Esophagus mucosa (tissue), 1 donor: ENCODE results near the gene XYLT1. TPM values are rescaled to one million over a fixed set of nuclear protein-coding genes. Genes with fewer than 3 reads are reported as not detected.

Experiments used
- ATAC-seq: fragments of 200-7000 bp; cut with Tn5 transposase; one replicate; pipeline ENCODE4 v1.9.1; 2020
- total RNA-seq: library from RNA; stranded (reverse); gene quantifications from one replicate; pipeline ENCODE4 v1.2.4, GENCODE V29; 2023
- donor health status: DM: yes; HTN: yes; CAD: no.

Gene XYLT1
- total RNA-seq, 1 donor from 2014 or later, result 11.0 TPM

DNA sequence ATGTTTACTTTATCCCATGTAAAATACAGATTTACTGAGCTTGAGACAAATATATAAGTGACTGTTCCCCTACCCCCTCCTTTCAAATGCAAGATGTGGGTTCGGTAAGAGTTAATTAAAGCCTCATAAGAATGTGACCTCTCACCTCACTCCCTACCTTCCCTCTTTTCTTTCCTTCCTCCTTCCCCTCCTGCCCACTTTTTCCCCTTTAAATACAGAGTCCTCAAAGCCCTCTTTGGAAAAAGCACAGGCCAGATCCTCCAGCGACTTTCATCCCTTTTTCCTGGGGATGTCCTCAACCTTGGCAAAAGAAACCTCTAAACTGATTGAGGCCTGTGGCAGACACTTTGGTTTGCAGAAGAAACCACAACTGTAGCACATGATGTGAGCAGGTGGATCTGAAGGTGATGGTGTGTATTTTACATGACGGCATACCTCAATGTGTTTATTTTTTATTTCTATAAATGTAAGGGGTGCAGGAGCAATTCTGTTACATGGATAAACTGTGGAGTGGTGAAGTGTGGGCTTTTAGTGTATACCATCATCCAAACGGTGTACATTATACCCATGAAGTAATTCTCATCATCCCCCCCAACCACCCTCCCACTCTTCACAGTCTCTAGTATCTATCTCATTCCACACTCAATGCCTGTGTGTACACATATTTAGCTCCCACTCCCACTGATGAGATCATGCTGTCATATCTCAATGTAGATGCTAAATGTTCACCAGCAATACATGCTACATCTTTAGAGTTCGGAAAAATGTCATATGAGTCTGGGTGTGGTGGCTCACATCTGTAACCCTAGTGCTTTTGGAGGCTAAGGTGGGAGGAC is 77.7 kb downstream of the XYLT1 start:
- ATAC-seq, result no peak

DNA sequence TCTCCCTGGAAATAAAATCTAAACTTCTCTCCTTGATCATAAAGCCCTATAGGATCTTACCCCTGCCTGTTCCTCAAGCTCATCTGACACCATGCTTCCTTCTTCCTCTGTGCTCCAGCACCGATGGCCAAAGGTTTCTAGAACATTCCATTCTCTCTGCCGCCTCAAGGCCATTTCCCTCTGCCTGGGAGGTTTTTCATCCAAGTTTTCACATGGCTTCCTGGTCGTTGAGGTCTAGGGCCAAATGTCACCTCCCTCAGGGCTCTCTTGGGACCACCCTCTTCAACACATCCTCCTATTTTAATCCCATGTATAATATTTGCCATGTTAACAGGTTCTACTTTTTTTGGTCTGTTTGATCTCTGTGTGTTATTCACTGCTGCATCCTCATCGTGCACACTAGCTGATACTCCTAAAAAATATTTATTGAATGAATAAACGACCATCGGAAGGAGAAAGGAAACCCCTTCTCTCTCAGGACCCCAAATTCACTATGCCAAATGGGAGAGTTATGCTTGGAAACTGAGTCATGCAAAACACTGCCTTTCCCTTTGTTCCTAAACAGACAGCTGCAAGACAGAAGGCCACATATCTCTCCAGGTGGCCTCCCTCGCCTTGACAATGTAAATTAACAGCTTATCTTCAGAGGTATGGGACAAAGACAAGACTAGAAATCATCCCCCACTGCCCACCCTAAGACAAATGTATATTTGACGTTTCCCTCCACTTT is 78.5 kb downstream of the XYLT1 start:
- ATAC-seq, result no peak

DNA sequence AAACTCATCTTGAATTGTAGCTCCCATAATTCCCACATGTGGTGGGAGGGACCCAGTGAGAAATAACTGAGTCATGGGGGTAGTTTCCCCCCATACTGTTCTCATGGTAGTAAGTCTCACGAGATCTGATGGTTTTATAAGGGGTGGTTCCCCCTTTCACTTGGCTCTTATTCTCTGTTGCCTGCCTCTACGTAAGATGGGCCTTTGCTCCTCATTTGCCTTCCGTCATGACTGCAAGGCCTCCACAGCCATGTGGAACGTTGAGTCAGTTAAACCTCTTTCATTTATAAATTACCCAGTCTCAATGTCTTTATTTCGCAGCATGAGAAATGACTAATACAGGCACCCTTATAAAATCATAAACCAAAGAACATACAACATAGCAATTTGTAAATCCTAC is 79.0 kb downstream of the XYLT1 start:
- ATAC-seq, result no peak

DNA sequence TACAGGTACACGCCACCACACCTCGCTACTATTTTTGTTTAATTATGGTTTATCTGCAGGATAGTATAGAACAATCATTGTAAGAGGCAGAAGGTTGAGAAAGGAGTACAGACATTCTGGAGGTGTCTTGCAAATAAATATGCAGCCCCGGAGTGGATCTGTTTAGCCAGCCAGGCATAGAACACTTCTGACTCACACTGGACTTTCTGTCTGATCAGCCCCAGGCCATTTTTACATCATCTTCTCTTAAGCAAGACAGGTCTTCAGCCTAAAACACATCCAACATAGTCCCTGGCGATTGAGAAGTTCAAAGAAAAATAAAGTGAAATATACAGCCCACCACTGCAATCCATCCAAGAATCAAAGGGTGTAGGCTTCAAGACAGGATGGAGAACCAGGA is 81.4 kb downstream of the XYLT1 start:
- peak; percentile 36 for ATAC-seq

DNA sequence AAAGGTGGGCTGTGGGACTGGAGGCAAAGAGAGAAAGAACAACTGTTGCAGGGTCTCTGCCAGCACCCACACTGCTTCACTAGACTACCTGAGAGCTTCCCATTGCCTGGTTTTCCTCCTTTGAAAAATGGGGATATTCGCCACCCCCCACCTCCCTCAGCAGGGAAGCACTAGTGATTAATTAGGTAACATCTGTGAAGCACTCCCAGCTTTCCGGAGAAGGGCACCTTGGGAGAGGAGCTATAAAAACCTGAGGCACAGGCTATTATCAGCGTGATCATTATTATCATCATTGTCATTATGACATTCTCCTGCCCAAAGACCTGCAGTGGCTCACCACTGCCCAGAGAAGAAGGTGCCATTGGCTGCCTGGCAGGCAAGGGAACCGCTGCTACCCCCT is 83.5 kb downstream of the XYLT1 start:
- ATAC-seq, result no peak

DNA sequence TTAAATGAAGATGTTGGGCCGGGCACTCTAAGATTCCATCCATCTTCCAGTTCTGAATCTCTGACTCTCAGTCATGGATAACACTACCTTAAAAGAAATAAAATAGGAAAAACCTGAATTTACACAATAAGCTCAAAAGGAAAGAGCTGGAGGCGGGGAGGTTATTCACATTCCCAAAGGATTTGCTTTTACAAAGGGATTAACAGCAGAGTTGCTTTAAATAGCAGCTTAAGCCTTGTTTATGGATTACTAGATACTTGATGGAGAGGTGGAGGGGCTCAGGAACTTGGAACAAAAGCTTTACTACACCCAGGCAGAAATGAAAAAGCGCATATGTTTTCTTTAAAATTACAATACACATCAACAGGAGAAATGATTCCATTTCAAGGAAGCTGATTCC is 84.5 kb downstream of the XYLT1 start:
- ATAC-seq, result no peak

DNA sequence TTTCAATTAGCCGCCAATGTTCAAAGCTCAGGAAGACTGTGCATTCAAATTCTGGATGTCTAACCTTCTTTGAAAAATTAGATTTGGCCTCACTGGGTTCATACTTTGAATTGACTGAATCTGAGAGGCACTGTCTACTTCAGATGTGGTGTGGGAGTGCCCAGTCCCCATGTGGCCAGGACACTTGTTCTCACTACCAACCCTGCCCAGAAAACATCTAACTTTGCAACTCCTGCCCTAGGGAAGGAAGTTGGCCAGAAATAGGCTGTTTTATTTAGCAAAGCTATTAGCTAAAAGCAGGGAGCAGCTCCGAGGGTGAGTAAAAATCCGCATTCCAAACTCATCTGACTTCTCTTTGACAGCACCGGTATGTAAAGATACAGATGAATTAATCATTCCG is 86.3 kb downstream of the XYLT1 start:
- ATAC-seq, result no peak

DNA sequence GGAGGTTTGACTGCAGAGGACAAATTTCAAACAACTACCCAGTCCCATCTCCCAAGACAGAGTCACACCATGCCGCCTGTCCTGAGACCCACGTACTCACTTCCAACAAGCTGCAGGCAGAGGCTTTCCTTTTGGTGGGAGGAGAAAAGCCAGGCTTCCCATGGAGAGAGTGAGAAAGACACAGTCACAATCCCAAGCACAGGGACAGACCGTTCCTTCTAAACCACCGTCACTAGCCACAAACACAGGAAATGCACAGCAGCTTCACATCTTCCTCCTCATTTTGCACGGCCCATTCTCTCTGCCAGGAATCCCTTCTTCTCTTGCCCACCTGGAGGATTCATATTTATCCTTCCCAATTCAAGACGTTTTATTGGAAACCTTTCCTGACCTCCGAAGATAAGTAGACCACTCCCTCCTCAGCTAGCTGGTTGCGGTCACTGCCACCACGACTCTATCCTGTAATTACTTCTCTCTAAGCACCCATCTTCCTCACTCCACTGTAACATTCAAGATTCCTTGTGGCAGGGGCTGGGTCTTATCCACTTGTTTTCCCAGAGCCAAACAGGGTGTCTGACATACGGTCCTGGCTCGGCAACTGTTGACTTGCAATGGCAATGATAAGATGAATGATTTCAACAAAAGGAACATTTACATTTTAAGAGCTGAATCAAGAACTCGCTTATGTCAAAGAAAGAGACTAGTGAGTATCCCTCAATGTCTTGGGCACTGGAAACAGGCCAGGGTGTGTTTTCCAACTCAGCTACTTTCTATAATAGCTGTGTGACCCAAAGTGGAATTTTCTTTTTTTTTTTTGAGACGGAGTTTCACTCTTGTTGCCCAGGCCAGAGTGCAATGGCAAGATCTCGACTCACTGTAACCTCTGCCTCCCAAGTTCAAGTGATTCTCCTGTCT is 87.6 kb downstream of the XYLT1 start:
- ATAC-seq, result no peak

DNA sequence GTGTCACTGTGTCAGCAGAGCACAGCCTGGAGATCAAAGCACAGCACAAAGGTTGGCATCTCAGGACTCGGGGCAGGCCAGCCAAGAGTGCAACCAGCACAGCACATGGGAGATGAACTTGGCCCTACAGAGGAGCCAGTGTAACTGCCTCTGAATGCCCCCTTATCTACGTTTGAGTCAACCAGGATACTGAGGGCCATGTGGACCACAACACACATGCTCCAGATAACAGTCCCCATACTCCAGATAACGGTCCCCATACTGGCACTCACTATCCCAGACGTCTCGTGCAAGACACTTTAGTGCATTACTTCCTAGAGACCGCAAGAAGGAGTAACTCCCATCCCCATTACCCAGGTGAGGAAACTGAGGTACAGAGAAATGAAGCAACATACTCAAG is 88.2 kb downstream of the XYLT1 start:
- peak; percentile 30 for ATAC-seq

DNA sequence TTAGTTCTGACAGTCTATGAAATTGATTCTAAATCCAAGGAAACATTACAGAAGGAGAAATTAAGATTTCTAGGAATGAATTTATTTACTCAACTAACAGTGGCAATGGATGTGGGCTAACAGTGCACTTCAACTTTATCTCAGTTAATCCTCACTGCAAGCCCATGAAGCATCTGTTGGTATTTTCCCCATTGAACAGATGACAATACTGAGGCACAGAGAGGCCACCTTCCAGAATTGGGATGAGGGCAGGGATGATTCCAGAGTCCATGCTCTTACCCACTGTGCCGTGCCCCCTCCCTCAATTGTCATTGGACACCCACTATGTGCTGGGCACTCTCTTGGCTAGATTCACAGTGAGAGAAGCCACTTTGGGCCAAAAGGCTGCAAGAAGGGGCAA is 89.0 kb downstream of the XYLT1 start:
- no peak for ATAC-seq

DNA sequence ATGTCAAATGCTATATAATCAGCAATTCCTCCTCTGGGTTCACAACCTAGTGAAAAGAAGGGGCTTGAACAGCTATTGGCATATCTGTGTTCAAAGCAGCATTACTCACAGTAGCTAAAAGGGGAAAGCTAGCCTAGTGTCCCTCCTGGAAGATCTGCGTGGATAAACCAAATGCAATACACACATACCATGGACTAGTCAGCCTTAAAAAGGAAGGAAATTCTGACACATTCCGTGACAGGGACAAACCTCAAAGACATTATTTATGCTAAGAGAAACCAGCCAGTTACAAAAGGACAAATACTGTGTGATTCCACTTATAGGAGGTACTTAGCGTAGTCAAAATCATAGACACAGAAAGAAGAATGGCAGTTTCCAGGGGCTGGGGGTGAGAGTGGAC is 90.1 kb downstream of the XYLT1 start:
- no peak for ATAC-seq

DNA sequence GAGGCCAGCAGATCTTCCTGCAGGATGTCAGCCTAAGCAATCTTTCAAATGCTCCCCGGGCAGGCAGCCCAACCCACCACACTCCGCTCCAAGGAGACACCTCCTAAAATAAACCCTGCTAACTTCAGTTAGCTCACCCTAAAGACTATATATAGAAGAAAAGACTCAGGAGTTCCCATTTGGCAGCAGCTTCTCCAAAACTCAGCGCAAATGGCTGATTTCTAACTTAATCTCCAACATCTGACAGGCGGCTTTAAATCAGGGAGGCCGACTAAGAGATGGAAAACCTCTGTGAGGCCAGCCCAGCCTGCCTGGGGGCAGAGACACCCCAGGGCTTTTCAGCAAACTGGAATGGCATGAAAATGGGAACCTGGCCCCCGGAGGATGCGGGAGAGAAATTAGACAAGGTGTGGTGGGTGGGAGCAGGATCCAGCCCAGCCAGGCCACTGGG is 91.6 kb downstream of the XYLT1 start:
- ATAC-seq, result no peak

DNA sequence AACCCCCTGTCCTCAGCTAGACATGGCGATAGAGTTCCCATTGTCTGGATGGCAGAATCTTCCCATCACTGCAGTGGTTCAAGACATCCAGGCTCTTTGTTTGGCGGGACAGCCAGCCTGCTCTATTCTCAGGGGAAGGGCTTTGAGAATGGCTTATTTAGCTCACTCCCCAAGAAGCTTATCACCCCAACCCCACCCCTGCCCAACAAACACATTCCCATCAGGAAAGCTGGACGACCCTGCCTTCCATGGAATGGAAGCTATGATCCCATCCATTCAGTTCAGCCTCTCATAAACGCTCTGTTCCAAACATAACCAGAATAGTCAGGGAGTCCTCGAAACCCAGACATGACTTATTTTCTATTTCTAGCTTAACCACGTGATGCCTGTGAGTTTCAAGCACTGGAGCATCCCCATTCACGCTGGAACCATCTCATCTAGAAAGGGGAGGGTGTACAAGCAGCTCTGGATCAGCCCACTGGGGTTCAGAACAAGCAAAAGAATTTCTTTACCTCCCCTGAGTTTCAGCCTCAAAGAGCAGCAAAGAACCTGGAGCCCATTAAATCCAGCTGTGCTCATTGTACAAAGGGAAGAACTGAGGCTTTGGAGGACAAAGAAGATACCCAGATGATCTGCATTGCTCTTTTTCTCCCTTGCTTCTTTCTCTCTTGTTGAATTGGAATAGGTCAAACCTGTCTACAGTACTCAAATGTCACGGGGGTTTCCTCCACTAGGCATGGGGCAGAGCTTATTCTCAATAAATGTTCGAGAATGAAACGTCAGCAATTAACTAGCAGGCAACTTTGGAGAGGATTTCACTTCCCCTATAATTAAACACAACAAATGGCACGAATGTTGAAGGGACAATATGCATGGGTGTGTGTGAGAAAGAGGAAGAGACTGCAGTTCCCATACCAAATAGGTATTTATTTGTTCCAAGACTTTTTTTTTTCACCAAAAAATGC is 93.1 kb downstream of the XYLT1 start:
- ATAC-seq, result peak; percentile 26

DNA sequence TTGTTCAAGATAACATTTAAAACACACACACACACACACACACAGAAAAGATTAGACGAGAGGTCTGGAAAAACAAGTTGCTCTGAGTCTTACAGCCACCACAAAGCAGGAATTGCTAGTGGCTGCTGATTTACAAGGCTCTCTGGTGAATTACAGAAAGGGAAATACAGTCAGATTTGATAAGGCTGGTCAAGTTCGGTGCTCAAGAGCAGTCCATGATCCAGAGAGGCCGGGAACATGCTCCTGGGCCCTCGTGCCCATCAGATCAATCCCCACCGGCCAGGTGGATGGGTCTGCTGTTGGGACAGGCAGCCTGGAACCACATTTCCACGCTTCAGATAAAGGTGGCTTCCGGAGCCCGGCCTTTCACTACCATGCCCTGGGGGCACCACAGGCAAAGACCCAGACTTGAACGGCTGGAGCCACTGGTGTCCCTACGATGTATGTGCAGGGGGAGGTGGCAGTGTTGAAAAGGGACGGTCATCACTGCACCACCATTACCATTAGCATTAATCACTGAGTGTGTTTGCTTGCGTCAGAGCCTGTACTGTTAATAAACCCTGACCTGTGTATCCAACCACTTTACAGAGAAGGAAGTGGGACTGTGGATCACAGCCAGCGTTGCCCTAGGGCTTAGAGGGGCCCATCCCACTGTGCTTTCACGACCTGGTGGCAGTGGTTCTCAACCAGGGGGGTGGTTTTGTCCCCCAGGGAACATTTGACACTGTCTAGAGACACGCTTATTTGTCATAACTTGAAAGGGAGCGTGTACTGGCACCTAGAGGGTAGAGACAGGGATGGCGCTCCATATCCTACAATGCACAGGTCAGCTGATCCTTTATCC is 95.1 kb downstream of the XYLT1 start:
- peak; percentile 56 for ATAC-seq

DNA sequence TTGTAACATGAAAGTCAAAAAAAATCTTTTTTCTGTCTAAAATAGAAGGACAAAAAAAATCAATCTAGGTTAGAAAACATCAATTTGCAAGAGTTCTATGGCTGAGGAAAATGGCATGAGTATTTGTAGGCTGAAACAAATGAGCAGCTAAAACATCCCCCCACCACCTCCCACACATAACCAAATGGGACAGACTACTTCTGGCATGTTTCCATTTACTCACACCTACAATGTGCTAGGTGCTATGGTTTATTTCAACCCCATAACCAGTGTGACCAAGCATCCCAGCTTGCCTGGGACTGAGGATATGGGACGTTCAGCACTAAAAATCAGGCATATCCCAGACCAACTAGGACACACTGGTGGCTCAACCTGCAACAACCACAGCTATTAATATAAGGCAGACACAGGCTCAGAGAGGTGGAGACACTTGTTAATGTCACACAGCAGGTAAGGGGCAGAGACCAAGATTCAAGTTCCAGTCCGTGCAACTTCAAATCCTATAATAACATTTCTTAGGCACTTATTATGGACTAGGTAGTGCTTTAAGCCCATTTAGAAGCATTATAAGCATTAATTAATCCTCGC is 96.0 kb downstream of the XYLT1 start:
- no peak for ATAC-seq

DNA sequence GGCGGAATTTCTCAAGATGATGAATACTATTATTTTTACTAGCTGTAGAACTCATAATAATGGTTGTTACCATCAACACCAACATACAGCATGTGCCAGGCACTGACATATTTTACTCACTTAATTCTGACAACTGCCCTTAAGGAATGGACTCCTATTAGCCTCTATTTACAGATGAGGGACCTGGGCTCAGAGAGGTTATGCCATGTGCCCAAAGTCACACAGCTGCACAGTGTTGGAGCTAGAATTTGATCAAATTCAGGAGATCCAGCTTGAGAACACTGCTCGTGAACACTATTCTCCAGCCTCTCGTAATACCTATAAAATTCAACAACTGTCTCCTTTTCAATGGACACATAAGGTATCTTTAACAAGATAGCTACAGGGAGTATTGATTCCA is 97.2 kb downstream of the XYLT1 start:
- ATAC-seq, result no peak

DNA sequence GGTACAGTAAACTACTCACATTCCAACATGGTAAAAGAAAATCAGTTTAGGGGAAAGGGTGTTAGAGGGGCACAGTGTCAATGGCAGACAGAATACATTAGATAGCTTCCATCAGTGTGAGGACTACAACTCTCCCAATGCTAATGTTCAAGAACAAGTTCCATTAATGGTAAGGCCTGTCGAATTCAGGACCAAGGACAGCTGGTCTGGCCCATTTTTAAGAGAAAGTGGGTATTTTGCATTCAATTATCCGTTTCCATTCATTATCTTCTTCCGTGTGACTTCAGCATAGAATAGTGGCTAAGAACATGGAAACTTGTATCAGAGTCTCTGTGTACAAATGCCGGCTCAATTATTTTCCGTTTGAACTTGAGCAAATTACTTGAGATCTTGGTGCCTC is 98.4 kb downstream of the XYLT1 start:
- no peak for ATAC-seq

DNA sequence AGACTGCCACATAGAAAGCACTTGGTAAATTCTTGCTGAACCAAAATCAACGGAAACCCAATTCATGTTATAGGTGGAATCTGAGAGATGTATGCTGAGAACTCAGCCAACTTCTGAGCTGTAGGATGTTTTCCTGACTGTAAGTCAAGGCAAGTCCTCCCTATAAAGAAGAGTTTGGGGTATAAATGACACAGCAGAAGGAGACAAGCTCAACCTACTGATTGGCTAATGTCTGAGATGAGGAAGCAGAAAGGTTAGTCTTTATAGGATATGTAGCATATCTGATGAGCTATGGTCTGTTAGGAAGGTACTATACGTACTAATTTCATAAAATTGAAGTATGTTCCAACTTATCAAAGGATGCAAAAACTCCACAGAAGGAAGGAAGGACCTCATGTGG is 99.5 kb downstream of the XYLT1 start:
- no peak for ATAC-seq

DNA sequence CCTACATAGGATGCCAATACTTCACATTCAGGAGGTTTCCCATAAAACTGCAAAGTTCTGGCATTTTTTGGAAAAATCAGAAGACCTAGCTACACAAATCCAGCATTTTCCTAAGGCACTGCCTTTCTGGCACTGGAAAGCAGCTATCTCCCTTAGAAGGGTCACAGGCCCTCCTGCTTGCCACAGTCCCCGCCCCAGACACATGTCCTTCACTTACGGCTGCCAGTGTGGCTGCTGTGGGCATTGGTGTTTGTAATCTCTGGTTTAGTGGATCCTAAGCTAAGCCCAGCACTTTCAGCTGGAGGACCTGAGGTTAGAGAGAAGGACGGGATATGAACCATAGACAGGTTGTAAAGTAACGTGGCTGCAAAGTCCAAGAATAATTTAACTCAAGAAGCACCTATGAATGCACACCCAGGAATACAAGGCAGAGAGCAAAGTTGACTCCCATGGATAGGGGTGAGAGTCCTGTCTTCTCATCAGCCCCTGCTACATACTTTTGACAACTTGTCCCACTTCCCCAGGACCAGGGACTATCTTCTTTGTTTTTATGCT is 100.0 kb downstream of the XYLT1 start:
- ATAC-seq, result no peak

DNA sequence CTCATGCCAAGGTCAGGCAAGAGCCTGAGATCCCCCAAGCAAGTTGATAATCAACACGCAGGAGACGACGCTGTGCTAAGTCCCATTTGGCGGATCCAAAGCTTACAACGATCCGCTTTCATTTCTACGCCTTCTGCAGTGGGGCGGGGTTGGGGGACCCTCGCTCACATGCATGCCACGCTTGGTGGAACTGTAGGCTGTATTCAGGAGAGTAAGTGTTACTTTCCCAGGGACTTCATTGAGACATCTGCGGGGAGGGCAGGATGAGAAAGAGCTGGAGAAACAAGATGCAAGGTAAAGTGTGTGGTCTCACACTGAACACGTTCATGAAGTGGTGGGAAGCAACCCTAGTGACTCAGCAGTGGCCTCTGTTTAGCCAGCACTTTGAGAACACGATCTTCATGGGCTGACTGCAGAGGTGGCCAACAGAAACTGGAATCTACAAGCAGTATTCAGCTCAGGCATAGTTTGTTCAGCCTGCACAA is 100.5 kb downstream of the XYLT1 start:
- ATAC-seq, result no peak
